Left lobe of liver (tissue), 2 donors: ENCODE measurements around the gene MAPK10. TPM values are rescaled to one million over a fixed set of nuclear protein-coding genes. Genes with fewer than 3 reads are reported as not detected.

Source experiments
- ATAC-seq: fragments of 200-7000 bp; cut with Tn5 transposase; one replicate; pipeline ENCODE4 v1.9.1; 2020; ENCODE audit warnings: mild to moderate bottlenecking, moderate library complexity
- DNase-seq: peaks from one replicate; pipeline ENCODE4 v3.0.0-alpha.2; 2020; ENCODE audit warnings: low spot score
- total RNA-seq: library from RNA; stranded (reverse); gene quantifications from one replicate; pipeline ENCODE4 v1.2.1, GENCODE V29; 2021
- donor health status: DM: no; HTN: no; CAD: no; lungs with moderate emphysema.
- donor health status: DM: no; HTN: yes; CAD: no.

MAPK10 gene
- total RNA-seq, 1 donor from 2014 or later, result 2.4 TPM

DNA sequence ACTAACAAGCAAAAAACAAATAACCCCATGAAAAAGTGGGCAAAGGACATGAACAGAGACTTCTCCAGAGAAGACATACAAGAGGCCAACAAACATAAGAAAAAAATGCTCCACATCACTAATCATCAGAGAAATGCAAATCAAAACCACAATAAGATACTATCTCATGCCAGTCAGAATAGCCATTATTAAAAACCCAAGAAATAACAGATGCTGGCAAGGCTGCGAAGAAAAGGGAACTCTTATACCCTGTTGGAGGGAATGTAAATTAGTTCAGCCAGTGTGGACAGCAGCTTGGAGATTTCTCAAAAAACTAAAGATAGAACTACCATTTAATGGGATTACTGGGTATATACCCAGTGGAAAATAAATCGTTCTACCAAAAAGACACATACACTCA lies 79.6 kb downstream of the MAPK10 start:
- no peak for DNase-seq

DNA sequence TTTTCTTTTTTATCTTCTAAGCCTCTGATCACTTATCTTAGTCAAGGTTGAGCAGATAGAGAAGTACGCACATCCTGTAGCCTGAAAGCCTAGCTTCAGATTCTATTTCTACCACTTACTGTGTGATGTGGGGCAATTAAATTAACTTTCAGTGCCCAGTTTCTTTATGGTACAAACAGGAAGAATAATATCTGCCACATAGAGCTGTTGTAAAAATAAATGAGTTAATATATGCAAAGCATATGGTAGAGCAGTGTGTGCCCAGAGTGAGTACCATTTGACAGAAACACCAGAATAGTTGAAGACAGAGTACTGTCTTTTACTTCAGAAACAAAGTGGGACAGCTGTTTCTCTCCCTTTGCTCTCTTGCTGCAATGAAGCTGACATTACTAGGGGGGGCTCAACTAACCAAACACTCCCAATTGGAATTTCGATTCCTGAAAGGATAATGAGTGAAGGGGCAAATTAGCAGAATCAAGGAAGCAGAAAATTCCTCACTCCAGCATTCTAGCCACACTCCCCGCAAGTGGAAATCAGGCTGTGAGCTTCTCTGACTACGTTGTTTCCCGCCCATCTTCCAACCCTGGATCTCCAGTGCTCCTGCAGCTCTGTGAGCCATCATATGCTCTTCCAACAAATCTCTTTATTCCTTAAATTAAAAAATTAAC lies 80.4 kb downstream of the MAPK10 start:
- DNase-seq, result no peak
- no peak for ATAC-seq

More for the DNA sequence above, 79.6 kb downstream of the MAPK10 start:
- ATAC-seq, result no peak

DNA sequence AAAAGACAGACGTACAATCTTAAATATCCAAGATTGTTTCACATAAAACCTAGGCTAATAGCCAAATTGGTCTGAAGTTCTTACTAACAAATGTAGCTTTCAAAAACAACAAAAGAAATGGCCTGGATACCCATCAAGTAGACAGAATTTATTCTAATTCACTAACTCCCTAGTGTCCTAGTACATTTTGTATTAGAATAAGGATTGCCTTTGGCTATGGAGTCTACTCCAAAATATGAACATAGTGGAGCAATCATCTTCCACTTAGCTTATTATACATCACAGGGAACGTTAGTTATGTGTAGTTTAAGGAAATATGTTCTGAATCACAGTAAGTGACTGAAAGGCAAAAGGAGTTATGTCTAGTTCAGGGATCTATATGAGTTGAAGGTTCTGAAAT lies 81.7 kb downstream of the MAPK10 start:
- DNase-seq, result no peak
- no peak for ATAC-seq

DNA sequence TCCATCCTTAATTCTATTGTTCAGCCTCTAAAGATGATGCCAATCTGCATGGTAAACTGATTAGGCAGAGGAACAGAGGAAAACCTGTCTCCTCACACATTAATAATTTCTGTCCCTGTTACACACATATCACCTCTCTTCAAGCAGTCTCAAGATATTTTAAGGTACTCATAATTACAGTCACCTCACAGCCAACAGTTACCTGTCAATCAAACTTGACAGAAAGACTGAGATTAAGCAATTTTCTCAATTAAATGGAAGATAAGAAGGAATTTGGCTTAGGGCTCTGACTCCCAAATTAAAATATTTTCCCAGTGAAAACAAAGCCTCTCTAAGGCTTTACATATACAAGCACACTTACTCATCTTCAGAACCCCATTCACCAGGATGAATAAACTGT lies 85.2 kb downstream of the MAPK10 start:
- DNase-seq, result no peak
- ATAC-seq, result no peak

DNA sequence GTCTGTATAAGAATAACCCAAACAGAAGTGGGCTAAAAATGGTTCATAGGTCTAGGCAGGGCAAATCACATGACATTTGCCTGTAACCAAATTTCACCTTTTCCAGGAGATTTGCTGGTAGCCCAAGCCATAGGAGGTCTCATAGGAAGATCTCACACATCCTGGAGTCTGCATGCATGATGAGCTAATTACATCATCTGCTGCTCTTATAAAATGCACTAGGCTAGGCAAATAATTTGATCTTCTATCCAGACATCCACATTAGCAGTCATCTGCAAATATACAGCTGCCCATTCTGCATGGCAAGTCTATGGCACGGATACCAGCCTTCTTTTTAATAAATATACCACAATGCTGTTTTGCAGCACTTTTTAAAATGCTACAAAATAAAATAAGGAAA lies 87.2 kb downstream of the MAPK10 start:
- ATAC-seq, result no peak
- no peak for DNase-seq

DNA sequence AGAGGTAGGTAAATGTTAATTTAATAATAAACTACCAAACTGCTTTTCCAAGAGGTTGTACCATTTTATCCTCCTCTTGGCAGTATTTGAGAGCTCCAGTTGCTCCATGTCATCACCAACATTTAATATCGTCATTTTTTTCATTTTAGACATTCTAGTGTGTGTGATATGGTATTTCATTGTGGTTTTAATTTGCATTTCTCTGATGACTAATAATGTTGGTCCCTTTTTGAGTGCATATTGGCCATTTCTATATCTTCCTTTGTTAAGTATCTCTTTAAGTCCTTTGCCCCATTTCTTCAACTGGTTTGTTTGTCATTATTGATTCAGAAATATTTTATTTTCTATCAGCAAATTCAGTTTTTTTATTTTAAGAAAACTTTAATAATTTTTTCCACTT lies 88.8 kb downstream of the MAPK10 start:
- ATAC-seq (no peak), DNase-seq (no peak)

DNA sequence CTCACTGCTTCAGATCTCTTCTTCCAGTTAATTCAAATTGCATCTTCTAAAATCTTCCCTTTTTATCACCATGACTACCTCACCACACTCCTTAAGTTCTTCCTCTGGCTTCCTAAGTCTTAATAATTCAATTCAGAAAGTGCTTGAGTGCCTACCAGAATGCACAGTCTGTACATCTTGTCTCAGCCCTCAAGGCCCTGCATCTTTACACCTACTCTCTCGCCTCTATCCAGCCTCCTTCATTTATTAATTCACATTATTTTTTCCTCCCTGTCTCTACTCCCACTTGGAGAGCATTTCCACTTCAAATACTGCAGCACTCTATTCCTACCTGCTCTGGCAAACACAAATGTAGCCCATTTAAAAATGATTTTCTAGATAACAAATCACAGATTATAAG lies 90.5 kb downstream of the MAPK10 start:
- DNase-seq (no peak), ATAC-seq (no peak)

DNA sequence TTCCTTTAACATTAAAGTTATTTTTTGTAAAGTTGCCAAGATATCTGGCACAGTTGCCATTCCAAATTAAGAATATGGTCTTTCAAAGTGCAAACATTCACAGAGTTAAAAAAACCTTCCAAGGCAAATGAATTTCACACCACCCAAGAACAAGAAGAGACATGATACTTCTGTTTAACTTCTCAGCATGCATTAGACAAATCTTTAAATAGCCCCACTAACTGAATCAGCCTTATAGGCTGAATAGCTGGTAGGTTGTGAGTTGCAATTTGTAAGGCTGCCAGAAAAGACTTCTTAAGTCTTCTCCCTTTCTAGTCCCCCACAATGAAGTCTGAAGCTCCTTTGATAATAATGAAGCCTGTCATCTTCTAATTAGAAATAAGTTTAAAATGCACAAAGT lies 95.6 kb downstream of the MAPK10 start:
- DNase-seq (no peak), ATAC-seq (no peak)

DNA sequence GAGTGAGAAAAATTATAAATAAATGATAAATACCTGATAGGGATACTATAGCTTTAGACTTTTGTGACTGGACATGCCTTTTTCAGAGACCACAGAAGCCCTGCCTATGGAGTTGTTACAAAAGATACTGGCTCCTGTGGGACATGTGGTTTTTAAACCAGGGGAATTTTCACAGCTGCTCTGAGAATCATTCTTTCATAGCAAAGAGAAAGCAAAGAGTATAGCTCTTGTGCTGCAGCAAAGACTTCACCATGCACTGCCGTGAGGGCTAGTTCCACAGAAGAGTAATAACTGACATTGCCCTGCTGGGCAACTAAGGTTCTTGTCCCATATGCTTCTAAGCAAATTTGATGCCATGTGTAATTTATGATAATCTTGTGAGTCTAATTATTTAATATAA lies 98.2 kb downstream of the MAPK10 start:
- DNase-seq (no peak), ATAC-seq (no peak)

DNA sequence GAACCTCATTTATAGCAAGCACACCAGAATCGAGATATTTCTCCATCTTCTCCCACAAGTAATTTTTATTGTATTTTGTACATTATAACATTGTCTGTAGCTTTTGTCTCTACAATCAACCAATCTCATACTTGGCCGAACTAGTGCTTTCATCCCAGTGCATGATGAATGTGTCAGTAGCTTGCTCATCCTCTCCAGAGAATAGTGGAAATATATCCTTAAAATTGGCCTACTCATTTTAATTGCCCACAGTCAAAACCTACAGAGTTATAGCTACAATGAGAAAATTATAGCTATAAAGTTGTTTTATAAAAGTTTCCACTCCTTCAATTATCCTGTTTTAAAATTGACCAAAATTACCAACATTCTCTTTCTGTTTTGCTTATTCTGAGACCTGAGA lies 103.8 kb downstream of the MAPK10 start:
- no peak for ATAC-seq

DNA sequence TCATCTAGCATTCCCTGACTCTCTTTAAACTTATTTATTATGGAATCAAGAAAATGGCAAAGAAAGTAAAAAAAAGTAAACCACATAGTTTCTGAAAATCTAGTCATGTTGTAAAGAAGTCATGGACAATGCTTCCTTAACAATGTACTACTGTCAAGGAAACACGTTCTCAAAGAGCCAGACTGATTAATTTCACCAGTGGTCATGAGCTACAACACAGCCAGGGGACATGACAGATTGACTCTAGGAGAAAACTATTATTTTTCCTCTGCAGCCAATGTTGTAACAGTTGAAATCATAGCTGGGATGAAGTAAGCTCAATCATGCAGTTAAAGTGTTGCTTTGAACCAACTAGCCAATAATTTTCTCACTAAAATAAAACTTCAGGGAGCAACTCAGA lies 109.2 kb downstream of the MAPK10 start:
- DNase-seq, result no peak
- no peak for ATAC-seq

More for the DNA sequence above, 103.8 kb downstream of the MAPK10 start:
- no peak for DNase-seq

DNA sequence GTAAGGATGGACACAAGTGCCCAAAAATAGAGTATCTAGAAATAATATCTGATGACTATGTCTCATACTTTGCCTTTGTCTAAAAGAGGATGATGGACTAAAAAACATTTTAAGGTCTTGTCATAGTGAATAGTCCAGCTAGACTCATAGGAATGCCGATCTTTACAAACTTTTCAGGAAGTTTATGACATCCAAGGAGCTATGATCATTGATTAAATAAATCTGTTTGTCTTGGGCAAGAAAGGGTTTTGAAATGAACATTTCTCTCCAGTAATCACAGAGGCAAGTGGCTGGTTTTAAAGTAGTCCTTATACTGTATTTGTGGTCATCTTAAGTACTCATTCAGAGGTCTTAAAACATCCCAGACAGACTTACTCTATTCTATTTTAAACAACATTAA lies 109.8 kb downstream of the MAPK10 start:
- no peak for DNase-seq
- no peak for ATAC-seq

DNA sequence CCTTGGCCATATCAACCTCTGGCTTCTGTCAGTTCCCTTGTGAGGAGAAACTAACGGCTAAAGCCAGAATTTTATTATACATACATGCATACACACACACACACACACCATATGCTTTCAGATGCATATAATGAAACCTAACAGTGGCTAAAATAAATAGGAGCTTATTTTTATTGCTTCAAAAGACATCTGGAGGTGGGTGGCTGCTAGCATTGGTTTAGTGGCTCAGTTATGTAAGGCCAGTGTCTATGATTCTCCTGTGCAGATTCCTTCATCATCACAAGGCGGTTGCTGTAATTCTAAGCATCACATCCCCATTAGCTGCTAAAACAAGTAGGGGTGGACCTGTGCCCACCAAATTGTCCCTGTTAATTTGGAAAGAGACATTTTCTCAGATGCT lies 110.8 kb downstream of the MAPK10 start:
- DNase-seq, result no peak
- ATAC-seq, result no peak

DNA sequence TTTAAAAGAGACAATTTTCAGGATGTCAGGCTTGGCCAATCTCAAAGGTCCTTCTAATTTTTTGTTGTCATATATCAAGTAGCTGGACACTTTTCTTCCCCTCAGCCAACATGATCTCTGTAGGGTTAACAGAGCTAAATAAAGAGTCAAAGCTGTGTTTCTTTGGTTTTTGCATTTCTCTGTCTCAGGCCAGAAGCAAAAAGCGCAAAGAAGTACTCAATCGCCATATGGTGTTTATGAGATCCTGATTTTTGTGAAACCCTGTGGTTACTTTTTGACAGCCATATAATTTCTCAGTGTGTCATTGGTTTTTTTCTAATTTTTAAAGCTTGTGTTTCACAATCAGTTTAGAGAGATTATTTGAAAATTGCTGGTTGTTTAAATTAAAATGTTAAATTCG lies 111.9 kb downstream of the MAPK10 start:
- ATAC-seq, result no peak
- DNase-seq, result no peak

DNA sequence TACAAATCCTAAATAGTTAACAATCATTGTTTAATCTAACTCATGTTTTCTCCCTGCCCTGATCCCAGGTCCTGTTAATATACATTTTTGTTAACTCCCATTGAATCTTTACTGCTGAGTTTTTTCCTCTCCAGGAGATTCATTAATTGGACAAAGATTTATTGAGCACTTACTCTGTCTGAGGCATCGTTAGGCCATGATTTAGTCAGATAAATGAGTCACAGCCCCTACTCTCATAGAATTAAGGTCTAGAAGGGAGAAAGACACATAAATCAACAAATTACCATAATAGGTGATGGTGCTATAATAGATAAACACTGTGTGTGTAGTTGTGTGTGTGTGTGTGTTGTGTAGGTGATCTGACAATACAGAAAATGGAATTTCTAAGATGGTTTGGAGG lies 112.5 kb downstream of the MAPK10 start:
- DNase-seq, result no peak
- ATAC-seq, result no peak

DNA sequence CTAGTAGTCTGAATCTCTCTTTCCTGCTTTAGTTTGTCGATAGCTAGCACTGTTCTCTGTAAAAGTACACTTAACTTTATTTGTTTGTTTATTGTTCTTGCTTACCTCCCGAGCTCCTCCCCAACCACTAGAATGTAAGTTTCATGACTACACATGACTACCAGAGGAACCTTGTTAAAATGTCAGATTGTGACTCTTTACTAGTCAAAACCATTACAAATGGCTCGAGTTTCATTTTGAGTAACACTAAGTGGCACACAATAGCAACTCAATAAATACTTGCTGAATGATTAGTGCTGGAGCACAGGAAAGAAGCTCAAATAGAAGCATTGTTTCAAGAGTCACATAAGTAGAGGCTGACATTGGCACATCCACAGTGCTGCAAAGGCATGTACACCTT lies 116.1 kb downstream of the MAPK10 start:
- ATAC-seq (no peak), DNase-seq (no peak)

DNA sequence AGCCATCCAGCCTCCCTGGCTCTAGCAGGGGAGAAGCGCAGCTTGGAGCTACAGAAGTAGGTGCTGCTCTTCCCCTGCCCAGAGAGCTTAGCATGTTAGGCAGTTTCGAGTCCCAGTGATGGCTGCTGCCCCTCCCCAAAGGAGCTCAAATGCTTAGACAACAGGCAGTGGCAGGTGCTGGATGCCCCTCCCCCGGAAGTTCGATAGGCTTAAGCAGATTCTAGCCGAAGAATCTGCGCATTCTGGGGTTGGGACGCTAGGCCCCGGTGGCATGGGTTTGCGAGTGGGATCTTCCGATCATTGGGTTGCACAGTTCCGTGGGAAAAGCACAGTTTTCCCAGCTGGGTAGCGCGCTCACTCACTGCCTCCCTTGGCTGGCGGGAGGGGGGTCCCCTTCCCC lies 117.2 kb downstream of the MAPK10 start:
- DNase-seq (no peak), ATAC-seq (no peak)

DNA sequence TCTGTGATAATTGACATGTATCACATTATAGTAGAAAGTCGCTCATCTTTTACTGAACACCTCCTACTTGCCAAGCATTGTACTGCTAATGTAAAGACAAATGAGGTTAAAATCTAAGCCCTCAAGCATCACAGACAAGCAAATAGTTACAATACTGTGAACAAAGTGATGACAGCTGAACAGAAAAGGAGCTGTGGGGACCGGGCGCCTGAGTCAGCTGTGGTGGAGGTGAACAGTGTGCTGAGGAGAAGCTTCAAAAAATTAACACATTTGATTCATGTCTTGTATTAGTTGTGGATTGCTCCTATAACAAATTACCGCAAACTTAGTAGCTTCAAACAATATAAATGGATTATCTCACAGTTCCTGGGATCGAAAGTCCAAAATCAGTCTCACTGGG lies 124.3 kb downstream of the MAPK10 start:
- DNase-seq (no peak), ATAC-seq (no peak)

DNA sequence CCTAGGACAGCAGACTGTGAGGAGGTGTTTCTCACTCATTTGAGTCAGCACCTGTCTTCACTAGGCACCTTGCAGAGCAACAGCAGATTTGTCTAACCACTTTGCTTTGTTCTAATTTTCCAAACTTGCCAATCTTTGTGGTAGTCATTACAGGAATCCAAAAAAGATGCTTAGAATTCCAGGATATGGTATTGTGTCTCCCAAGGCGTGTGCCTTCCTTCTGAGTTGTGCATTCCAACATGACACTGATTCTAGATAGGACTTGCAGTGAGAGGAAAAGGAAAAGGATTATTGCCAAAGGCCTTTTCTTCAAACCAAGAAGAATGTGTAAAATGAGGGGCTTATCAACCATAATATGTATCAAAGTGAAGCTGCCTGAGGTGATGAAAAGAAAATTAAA lies 126.2 kb downstream of the MAPK10 start:
- DNase-seq, result no peak
- ATAC-seq, result no peak

DNA sequence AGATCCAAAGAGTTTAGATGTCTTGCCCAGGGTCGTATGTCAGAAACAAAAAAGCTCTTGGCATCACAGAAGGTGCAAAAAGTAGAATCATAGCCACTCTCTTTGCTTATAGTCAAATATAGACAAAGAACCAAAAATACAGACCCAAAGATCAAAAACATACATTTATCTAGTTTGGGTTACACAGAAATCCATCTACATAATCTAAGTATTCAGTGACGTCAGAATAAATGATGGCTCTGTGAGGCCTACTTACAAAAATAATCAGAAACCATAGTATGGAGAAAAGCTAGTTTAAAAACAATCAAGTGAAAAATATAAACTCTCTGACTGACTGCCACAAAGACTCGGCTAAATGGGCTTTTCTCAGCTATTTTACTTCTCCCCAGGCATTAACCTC lies 126.8 kb downstream of the MAPK10 start:
- ATAC-seq (no peak), DNase-seq (no peak)

DNA sequence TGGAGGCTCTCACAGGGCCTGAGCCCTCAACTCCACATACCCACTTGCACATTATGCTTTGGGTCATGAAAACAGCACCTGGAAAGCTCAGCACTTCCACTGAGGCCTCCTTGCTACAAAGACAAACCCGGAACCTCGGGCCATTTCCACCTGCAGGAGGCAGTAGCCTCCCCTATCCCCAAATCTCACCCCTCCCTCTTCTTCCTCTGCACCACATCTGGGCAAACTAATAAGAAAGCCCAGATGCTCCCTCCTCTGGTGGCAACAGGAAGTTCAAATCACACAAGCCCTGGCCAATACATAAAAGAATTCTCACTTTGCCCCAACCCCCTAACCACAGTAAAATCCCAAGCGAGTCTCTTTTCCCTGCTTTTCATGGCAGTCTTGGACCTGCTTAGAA lies 136.4 kb downstream of the MAPK10 start:
- DNase-seq (no peak), ATAC-seq (no peak)

DNA sequence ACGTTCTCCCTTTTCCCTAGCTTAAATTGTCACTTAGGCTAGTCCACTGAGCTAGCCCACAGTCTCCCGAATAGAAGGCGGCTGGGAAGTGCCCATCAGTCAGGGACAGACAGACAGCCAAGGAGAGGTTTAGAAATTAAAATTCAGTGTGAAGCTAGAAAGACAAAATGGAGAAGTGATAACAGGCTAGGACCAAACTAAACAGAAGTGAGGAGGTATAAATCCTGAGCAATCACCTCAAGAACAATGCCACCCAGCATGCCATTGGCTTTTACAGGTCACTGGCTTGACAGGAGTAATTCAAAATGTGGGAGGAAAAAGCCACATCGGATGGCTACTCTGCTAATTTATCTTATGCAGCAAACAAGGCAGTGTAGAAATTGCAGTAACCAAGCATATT lies 138.9 kb downstream of the MAPK10 start:
- DNase-seq, result no peak
- ATAC-seq, result no peak

DNA sequence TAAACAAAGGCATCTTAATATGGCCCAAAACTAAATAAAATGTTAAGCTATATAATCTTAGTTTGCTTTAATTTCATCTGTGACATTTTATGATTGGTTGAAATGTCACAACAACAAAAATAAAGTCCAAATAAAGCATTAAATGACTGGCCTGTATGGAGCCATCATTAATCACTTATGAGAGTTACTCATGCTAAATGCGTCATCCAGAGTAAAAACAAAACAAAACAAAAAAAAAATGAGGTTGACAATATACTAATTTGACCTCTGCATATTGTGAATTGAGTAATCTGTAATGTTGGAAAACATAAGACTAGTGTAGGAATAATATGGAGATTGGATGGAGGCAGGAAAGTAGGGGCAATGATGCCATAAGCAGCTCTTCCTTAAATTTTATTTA lies 139.7 kb downstream of the MAPK10 start:
- DNase-seq, result no peak
- no peak for ATAC-seq
